OCI-LY1 (cell line): ENCODE measurements around the gene MBNL2.

Source experiments
- H2AFZ ChIP-seq: fragments of 200-600 bp; sonication (generic), shearing (Covaris generic); 2 replicates; pipeline ENCODE4 v1.6.0; 2014; ENCODE audit warnings: antibody characterized with exemption, mild to moderate bottlenecking, low read length
- H3F3A ChIP-seq: fragments of 200-600 bp; sonication (generic), shearing (Covaris generic); 2 replicates; pipeline ENCODE4 v1.6.0; 2014; ENCODE audit warnings: mild to moderate bottlenecking, antibody characterized with exemption, low read length, moderate library complexity; ENCODE audit not compliant: insufficient read depth
- H3K27ac ChIP-seq: fragments of 200-600 bp; sonication (generic); 2 replicates; pipeline ENCODE4 v1.5.1; 2014; ENCODE audit warnings: low read length, mixed run types, mild to moderate bottlenecking, low read depth; ENCODE audit not compliant: poor library complexity, severe bottlenecking
- H3K27me3 ChIP-seq: fragments of 200-600 bp; sonication (generic); 2 replicates; pipeline ENCODE4 v1.6.0; 2014; ENCODE audit warnings: antibody characterized with exemption, mild to moderate bottlenecking, low read length, moderate library complexity; ENCODE audit not compliant: insufficient read depth
- H3K36me3 ChIP-seq: fragments of 200-600 bp; sonication (generic); 2 replicates; pipeline ENCODE4 v1.6.1; 2014; ENCODE audit warnings: mild to moderate bottlenecking, antibody characterized with exemption, low read length, moderate library complexity, mixed read lengths; ENCODE audit not compliant: insufficient read depth
- H3K4me1 ChIP-seq: fragments of 200-600 bp; sonication (generic); 2 replicates; pipeline ENCODE4 v1.5.1; 2014; ENCODE audit warnings: mild to moderate bottlenecking, low read length, moderate library complexity; ENCODE audit not compliant: insufficient read depth, severe bottlenecking
- H3K4me2 ChIP-seq: fragments of 200-600 bp; sonication (generic), shearing (Covaris generic); 2 replicates; pipeline ENCODE4 v1.6.1; 2014; ENCODE audit warnings: low read length
- H3K4me3 ChIP-seq: fragments of 200-600 bp; sonication (generic); 2 replicates; pipeline ENCODE4 v1.5.1; 2014; ENCODE audit warnings: low read length, low read depth, mild to moderate bottlenecking, mixed read lengths; ENCODE audit not compliant: poor library complexity, severe bottlenecking
- H3K79me2 ChIP-seq: fragments of 200-600 bp; shearing (Covaris generic); 2 replicates; pipeline ENCODE4 v1.6.1; 2016; ENCODE audit warnings: mixed run types, low read length, mixed read lengths; ENCODE audit not compliant: insufficient read depth
- H3K9ac ChIP-seq: fragments of 200-600 bp; sonication (generic), shearing (Covaris generic); 2 replicates; pipeline ENCODE4 v1.6.1; 2014; ENCODE audit warnings: mild to moderate bottlenecking, low read length, mixed read lengths
- H3K9me2 ChIP-seq: fragments of 200-600 bp; sonication (generic), shearing (Covaris generic); 2 replicates; pipeline ENCODE4 v1.6.1; 2014; ENCODE audit warnings: low read depth, mild to moderate bottlenecking, low read length, mixed read lengths
- H3K9me3 ChIP-seq: fragments of 200-600 bp; shearing (Covaris generic); 2 replicates; pipeline ENCODE4 v1.6.1; 2014; ENCODE audit warnings: low read length, mixed read lengths
- H4K20me1 ChIP-seq: fragments of 200-600 bp; sonication (generic), shearing (Covaris generic); 2 replicates; pipeline ENCODE4 v1.6.0; 2016; ENCODE audit warnings: mild to moderate bottlenecking, low read length; ENCODE audit not compliant: insufficient read depth
- EZH2 ChIP-seq: fragments of 200-600 bp; sonication (generic), shearing (Covaris generic); IDR thresholded peaks from 2 replicates; pipeline ENCODE4 v1.8.0; 2017; ENCODE audit warnings: borderline replicate concordance, mixed run types, mild to moderate bottlenecking, antibody characterized with exemption, low read length, moderate library complexity, mixed read lengths
- TF ChIP-seq, protein P1 (sequence below): fragments of 200-600 bp; sonication (generic), shearing (Covaris generic); IDR thresholded peaks from 2 replicates; pipeline ENCODE4 v1.5.1; 2017; ENCODE audit warnings: mild to moderate bottlenecking, antibody characterized with exemption, low read length, moderate library complexity, mixed read lengths

The MBNL2 gene

DNA sequence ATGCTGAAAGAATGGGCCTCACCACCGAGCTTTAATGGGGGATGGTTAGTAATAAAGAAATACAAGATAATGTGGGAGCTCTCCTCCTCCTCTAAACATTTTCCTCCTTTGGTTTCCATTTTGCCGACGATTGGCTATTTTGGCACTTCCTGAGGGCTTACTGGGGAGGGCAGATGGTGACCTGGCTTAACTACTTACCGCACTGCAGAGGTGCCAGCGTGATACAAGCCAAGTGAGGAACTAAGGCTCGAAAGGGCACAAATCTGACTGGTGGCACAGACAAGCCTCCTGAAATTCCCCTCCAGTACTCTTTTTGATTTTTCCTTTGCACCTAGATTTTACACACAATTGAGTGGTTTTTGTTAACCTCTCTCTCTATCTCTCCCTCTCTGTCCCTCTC is 158.6 kb downstream of the MBNL2 start:
- H3K4me2 ChIP-seq: no peak overlapping the region
- no peak overlapping the region for H3K4me3 ChIP-seq

DNA sequence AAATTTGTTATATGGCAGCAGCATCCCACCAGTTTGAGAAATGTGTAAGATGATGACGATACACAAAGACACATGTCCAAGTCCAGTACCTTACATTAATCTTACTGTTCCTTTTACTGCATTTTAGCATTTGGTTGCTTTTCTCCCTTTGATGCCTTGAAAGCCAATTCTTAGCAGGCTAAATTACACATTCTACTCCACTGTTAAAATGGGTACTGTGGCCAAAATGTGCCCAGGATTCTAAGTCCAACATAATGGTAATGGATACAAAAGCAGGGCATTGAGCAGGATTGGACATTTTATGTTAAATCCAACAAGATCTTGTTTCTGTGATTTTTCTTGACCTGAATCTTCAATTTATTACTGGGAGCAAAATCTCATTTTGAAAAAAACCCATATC is 159.1 kb downstream of the MBNL2 start:
- Histone ChIP-seq H3K27ac (no peak overlapping the region), H3K4me3 (no peak overlapping the region), H3K4me2 (no peak overlapping the region), H3K9me2 (no peaks in the 10 kb centered on the region), H3K9me3 (no peaks in the 10 kb centered on the region), H2AFZ (no peak overlapping the region), H3K9ac (no peak overlapping the region), H3F3A (no peaks in the 10 kb centered on the region), H3K79me2 (no peaks in the 10 kb centered on the region), H3K27me3 (no peaks in the 10 kb centered on the region), H3K4me1 (no peaks in the 10 kb centered on the region), H4K20me1 (no peaks in the 10 kb centered on the region), H3K36me3 (no peaks in the 10 kb centered on the region)
- TF ChIP-seq, protein P1, sequence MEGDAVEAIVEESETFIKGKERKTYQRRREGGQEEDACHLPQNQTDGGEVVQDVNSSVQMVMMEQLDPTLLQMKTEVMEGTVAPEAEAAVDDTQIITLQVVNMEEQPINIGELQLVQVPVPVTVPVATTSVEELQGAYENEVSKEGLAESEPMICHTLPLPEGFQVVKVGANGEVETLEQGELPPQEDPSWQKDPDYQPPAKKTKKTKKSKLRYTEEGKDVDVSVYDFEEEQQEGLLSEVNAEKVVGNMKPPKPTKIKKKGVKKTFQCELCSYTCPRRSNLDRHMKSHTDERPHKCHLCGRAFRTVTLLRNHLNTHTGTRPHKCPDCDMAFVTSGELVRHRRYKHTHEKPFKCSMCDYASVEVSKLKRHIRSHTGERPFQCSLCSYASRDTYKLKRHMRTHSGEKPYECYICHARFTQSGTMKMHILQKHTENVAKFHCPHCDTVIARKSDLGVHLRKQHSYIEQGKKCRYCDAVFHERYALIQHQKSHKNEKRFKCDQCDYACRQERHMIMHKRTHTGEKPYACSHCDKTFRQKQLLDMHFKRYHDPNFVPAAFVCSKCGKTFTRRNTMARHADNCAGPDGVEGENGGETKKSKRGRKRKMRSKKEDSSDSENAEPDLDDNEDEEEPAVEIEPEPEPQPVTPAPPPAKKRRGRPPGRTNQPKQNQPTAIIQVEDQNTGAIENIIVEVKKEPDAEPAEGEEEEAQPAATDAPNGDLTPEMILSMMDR: no peak
- no peak for TF ChIP-seq EZH2

More for the DNA sequence above, 158.6 kb downstream of the MBNL2 start:
- H3F3A ChIP-seq: no peaks in the 10 kb centered on the region
- H3K27ac ChIP-seq: no peak overlapping the region
- no peaks in the 10 kb centered on the region for H3K4me1 ChIP-seq
- TF ChIP-seq, protein P1: no peak
- TF ChIP-seq EZH2: no peak
- no peak overlapping the region for H3K9ac ChIP-seq
- no peaks in the 10 kb centered on the region for H4K20me1 ChIP-seq
- no peak overlapping the region for H2AFZ ChIP-seq
- H3K9me3 ChIP-seq: no peaks in the 10 kb centered on the region
- H3K9me2 ChIP-seq: no peaks in the 10 kb centered on the region
- H3K79me2 ChIP-seq: no peaks in the 10 kb centered on the region
- no peaks in the 10 kb centered on the region for H3K27me3 ChIP-seq
- no peaks in the 10 kb centered on the region for H3K36me3 ChIP-seq

DNA sequence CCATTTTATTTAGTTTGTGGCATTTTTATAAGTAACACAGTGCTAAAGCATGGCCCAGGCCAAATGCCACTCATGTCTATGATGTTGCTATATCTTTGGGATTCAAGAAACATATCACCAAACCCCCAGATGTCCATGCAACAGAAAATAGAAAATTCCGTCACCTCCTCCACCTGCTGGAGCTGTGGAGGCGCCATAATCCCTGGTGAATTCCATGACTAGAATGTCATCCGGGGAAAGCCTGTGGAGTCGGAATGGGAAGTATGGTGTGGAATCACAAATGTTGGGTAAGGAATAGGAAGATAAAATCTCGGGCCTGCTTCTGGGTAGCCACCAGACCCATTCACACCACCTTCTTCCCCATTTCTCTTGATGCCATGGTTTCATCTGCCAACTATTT is 160.1 kb downstream of the MBNL2 start:
- H3K9me2 ChIP-seq: no peaks in the 10 kb centered on the region
- no peaks in the 10 kb centered on the region for H3K27me3 ChIP-seq
- no peak overlapping the region for H3K9ac ChIP-seq
- H3K79me2 ChIP-seq: no peaks in the 10 kb centered on the region
- H3K4me3 ChIP-seq: no peak overlapping the region
- no peaks in the 10 kb centered on the region for H3K4me1 ChIP-seq
- no peak overlapping the region for H3K4me2 ChIP-seq
- no peaks in the 10 kb centered on the region for H3K36me3 ChIP-seq
- no peak overlapping the region for H3K27ac ChIP-seq
- H3F3A ChIP-seq: no peaks in the 10 kb centered on the region
- H2AFZ ChIP-seq: no peak overlapping the region
- no peaks in the 10 kb centered on the region for H4K20me1 ChIP-seq
- TF ChIP-seq, protein P1: no peak
- no peak for TF ChIP-seq EZH2
- H3K9me3 ChIP-seq: no peaks in the 10 kb centered on the region
